Effector CD8-positive, alpha-beta T cell (primary cell): ENCODE data around the gene CDKN2B.
"Not testable (repeated sequence)": the region's sequence is repeated elsewhere in the genome, so short reads cannot be mapped to it uniquely, and the experiment has no call there.

Experiments used
- DNase-seq: peaks from one replicate; lab custom pipeline; 2025; lab: John Stamatoyannopoulos, UW

CDKN2B gene

DNA sequence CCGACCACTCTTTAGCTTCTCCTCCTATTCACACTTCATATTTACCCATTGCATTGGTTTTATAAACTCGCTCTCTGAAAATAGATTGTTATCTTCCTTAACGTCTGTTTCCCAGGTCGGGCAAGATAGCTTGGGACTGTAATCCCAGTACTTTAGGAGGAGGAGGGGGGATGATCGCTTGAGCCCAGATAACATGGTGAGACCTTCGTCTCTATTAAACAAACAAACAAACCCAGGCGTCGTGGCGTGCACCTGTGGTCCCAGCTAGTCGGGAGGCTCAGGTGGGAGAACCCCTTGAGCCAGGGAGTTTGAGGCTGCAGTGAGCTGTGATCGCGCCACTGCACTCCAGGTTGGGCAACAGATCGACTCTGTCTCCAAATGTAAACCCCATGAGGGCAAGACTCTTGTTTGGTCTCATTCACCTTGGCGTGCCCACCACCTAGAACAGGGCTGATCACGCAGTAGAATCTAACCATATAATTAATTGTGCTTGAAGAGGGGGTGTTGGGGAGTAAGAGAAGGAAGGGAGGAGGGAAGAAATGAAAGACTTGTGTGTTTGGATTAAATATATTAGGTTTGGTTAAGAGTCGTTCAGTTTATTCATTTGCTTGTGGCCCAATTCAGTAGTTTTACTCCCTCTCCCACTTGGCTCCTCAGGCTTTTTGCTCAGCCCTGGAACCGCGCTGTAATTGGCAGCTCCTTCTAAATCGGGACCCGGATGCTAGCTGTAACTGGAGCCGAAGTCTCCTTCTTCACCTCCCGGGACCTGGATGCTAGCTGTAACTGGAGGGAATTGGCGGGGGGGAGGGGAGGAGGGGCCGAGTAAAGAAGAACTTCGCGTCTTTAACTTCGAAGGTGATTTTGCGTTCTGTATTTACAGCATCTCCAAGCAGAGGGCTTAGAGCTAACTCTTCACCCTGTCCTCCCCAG lies 39.8 kb downstream of the CDKN2B start:
- no peak for DNase-seq

DNA sequence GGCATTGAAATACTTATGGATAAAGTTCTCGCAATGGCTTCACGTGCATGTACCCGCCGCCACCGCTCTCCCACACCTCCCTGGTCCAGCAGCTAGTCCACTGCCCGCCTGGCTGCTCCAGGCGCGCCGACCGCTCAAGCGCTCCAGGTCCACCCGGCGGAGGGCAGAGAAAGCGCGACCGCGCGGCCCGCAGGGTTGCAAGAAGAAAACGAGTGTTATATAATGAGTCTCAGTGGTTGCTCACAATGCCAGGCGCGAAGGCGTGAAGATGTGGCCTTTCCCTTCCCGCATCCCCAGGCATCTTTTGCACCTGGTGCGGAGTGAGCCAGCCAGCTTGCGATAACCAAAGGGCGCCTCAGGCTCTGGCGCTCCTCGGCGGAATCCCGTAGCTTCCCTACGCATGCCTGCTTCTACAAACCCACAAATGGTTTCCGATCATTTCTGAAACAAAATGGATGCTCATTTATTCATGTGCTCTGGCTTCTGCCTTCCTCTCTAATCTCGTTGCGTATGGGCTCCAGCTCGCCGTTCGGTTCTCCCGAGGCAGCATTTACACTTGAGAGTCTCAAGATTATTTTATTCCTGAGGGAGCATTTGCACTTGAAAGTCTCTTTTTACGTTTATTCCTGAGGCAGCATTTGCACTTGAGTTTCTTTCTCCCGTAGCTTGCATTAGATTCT lies 40.6 kb downstream of the CDKN2B start:
- no peak for DNase-seq

DNA sequence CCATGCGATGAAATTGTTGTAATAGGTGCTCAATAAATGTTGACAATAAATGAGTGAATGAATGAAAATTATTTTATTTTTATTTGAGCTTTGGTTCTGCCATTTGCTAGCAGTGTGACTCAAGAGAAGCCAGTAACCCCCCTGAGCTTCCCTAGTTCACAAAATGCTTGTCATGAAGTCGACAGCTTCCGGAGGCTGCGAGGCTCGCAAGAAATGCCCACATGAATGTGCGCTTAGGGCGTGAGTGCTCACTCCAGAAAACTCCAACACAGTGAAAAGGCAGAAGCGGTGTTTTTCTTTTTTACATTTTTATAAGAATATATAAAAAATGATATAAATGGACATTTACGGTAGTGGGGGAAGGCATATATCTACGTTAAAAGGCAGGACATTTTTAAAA lies 41.4 kb downstream of the CDKN2B start:
- DNase-seq: no peak

DNA sequence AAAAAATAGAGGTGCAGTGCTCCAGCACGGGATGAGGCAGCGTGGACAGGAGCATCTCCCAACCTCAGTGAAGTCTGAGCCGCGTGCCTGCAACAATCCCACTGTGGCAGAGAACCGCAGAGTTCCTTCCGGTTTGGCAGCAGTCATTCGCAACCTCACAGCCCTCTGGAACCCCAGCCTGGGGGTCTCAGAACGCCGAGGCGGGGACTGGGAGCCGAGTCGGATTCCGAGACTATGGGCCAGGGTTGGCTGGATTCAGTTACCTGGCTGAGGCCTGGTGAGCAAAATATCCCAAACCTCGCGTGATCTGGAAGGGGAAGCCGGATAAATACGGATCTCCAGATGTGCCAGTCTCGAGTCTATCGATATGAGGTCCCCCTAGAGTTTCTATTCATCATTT lies 41.9 kb downstream of the CDKN2B start:
- DNase-seq: no peak

DNA sequence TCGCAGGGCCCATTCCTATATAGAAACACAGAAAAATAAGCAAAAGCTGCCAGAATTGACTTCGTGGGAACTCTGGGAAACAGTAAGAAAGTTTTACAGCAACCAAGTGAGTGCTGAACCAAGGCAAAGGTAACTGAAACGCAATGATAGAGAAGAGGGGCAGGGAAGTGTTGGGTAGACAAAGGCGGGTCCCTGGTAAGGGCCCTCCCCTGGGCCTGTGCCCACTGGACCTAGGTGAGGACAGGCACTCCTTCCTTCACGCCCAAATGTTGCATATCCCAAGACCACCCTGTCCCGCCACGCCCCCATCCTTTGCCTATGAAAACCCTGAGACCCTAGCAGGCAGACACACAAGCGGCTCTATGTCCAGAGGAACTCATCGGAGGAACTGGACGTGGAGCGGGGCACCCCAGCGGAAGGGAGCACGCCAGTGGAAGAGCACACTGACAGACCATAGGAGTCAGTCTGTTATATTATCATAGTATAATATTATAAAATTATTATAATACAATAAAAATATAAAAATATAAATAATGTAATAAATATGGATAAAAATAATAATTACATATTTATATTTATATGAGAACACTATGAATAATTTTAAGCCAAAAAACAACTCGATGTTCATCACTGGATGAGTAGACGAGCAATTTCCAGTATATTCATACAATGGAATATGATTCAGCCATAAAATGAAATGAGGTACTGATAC lies 42.8 kb downstream of the CDKN2B start:
- DNase-seq: no peak

DNA sequence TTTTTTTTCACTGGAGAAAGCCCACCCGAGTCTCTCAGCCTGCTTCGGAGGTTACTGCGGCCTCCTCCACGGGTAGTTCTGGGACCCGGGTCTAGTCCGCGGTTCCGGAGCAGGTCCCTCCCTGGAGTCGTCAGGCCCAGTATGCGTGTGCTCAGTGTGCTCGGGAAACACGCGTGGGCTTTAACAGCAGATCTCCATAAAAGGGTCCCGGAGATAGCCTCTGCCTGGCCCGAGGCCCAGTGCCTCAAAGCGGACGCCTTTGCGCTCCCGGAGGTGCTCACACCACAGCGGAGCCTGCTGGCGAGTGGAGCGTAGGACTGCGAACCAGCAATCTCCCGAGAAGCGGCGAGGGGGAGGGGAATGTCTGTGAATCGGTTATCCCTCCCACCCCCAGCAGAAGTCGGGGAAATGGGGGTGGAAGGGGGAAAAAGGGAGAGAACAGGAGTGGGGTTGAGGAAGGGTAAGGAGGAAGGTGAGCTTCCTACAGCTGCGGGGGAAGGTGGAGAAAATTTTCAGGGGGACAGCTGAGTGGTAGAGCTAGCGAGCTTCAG lies 43.6 kb downstream of the CDKN2B start:
- no peak for DNase-seq

DNA sequence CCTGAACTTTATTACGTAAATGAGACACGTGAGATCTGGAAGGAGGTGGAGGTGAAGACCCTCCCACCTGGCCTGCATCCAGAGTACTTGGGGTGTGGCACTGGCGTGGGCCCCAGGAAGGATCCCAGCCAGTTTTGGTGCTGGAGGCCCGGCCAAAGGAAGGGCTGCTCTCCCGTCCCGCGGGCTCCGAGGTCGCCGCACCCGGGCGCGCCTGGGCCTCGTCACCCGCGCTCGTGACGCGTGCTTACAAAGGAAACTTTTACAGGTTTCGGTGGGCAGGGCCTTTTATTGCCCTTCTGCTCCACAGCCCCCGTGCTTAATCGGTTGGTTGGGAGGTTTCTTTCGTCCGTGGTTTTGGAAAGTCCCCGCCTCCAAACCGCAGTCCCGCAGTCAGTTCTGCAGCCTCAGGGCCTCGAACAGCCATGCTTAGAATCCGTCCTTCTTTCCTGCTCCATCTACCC lies 44.1 kb downstream of the CDKN2B start:
- DNase-seq: peak; percentile 11

DNA sequence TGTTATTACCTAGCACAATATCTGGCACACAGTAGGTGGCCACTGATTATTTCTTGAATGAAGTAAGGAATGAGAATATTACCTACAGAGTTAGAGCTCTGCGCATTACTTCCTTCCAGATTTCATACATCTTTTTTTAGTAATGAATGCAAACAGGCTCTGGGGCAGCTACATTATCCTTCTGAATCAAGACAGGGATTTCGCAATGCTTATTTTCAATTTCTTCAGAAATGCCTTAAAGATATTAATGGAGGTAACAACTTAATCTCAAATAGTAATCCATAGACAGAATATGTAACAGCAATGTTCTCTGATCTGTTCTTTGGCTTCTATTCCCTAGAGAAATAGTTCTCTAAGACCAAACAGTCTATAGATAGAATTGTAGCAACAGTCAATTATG lies 47.5 kb downstream of the CDKN2B start:
- DNase-seq: no peak

DNA sequence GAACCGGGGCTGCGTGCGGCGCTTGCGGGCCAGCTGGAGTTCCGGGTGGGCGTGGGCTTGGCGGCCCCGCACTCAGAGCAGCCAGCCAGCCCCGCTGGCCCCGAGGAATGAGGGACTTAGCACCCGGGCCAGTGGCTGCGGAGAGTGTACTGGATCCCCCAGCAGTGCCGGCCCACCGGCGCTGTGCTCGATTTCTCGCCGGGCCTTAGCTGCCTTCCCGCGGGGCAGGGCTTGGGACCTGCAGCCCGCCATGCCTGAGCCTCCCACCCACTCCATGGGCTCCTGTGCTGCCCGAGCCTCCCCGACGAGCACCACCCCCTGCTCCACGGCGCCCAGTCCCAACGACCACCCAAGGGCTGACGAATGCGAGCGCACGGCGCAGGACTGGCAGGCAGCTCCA lies 49.8 kb downstream of the CDKN2B start:
- not testable (repeated sequence) for DNase-seq

DNA sequence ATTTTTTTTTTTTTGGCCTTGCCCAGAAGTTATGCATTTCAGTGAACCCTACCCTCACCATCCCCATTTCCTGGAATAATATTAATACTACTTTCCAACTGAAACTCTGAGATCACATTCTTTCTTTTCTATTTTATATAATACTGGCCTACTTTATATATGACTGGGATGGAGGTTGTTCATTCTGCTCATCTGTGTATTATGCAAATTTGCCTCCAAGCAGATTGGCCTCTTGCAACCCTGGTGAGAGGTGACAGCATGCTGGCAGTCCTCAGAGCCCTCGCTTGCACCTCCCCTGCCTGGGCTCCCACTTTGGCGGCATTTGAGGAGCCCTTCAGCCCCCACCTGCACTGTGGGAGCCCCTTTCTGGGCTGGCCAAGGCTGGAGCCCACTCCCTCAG lies 50.3 kb downstream of the CDKN2B start:
- DNase-seq: no peak
